ENCODE measurements around the gene EXOC3L2. TPM values are rescaled to one million over a fixed set of nuclear protein-coding genes. Genes with fewer than 3 reads are reported as not detected.

Gene EXOC3L2
- total RNA-seq, 1 donor = not detected

DNA sequence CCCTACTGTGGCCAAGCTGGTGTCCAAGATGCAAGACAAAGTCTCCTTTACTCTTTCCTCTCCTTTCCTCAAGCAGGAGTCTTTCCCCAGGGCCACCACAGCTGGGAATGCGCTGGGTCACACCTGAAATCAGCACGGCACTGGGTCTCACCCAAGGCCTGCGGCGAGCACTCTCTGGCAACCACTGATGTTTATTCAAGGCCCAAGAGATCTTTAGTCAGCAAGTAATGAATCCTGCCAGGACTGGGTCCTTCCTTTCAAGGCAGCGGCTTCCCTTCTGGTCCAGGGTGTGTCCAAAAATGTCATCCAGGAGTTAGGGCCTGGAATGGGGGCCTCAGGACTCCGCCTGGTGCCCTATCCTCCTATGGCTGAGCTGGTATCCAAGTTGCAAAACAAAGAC lies 42.6 kb downstream of the EXOC3L2 start:
- TF ChIP-seq, protein P1, sequence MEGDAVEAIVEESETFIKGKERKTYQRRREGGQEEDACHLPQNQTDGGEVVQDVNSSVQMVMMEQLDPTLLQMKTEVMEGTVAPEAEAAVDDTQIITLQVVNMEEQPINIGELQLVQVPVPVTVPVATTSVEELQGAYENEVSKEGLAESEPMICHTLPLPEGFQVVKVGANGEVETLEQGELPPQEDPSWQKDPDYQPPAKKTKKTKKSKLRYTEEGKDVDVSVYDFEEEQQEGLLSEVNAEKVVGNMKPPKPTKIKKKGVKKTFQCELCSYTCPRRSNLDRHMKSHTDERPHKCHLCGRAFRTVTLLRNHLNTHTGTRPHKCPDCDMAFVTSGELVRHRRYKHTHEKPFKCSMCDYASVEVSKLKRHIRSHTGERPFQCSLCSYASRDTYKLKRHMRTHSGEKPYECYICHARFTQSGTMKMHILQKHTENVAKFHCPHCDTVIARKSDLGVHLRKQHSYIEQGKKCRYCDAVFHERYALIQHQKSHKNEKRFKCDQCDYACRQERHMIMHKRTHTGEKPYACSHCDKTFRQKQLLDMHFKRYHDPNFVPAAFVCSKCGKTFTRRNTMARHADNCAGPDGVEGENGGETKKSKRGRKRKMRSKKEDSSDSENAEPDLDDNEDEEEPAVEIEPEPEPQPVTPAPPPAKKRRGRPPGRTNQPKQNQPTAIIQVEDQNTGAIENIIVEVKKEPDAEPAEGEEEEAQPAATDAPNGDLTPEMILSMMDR (IDR thresholded peaks at IDR 0.05; ENCODE audit: insufficient read depth, low read depth, low read length) = no peak
- no peak overlapping the region for H3K4me3 ChIP-seq (ENCODE audit: low read depth, low read length)

DNA sequence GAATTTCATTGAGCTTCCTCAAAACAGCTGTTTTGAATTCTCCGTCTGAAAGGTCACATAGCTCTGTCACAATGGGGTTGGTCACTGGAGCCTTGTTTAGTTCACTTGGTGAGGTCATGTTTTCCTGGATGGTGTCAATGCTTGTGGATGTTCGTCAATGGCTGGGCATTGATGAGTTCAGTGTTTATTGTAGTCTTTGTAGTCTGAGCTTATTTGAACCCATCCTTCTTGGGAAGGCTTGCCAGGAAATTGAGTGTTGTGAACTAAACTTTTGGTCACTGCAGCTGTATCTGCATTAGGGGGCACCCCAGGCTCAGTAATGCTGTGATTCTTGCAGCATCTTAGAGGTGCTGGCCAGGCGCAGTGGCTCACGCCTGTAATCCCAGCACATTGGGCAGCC lies 44.6 kb downstream of the EXOC3L2 start:
- no peak overlapping the region for H3K4me3 ChIP-seq (ENCODE audit: low read depth, low read length)
- TF ChIP-seq, protein P1 (IDR thresholded peaks at IDR 0.05; ENCODE audit: insufficient read depth, low read depth, low read length) = peak; percentile 49
- peak; percentile 61 for DNase-seq (ENCODE audit: low read depth)

More for the DNA sequence above, 42.6 kb downstream of the EXOC3L2 start:
- DNase-seq (ENCODE audit: low read depth) = peak; percentile 8

DNA sequence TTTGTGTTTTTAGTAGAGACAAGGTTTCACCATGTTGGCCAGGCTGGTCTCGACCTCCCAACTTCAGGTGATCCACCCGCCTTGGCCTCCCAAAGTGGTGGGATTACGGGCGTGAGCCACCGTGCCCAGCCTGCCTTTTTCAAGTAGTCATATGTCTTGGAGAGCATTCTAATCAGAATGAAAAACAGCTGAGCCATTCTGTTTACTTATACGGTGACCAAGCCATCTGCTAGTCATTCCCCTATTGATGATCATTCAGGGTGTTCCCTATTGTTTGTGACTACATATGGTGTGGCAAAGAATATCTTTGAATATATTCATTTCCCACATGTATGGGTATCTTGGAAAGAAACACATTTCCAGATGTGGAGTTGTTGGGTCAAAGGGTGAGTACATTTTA lies 49.4 kb downstream of the EXOC3L2 start:
- no peak overlapping the region for H3K4me3 ChIP-seq (ENCODE audit: low read depth, low read length)
- no peak for DNase-seq (ENCODE audit: low read depth)
- TF ChIP-seq, protein P1 (IDR thresholded peaks at IDR 0.05; ENCODE audit: insufficient read depth, low read depth, low read length) = no peak

DNA sequence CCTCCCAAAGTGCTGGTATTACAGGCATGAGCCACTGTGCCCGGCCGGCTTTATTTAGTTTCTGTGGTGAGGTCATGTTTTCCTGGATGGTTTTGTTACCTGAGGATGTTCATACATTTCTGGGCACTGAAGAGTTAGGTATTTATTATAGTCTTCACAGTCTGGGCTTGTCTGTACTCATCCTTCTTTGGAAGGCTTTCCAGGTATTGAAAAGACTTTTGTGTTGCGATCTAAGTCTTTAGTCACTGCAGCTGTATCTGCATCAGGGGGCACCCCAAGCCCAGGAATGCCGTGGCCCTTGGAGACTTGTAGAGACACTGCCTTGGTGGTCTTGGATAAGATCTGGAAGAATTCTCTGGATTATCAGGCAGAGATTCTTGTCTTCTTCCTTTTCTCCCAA lies 53.8 kb downstream of the EXOC3L2 start:
- DNase-seq (ENCODE audit: low read depth) = no peak
- TF ChIP-seq, protein P1 (IDR thresholded peaks at IDR 0.05; ENCODE audit: insufficient read depth, low read depth, low read length) = no peak
- H3K4me3 ChIP-seq (ENCODE audit: low read depth, low read length) = no peak overlapping the region

DNA sequence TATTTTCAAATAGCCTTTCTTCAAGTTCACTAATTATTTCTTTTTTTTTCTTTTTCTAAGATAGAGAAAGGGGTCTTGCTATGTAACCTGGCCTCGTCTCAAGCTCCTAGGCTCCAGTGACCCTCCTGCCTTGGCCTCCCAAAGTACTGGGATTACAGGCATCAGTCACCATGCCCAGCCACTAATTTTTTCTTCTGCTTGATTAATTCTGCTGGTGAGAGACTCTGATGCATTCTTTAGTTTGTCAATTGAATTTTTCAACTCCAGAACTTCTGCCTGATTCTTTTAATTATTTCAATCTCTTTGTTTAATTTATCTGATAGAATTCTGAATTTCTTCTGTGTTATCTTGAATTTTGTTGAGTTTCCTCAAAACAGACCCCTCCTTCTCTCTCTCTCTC lies 55.2 kb downstream of the EXOC3L2 start:
- H3K4me3 ChIP-seq (ENCODE audit: low read depth, low read length) = no peak overlapping the region
- TF ChIP-seq, protein P1 (IDR thresholded peaks at IDR 0.05; ENCODE audit: insufficient read depth, low read depth, low read length) = no peak
- no peak for DNase-seq (ENCODE audit: low read depth)

DNA sequence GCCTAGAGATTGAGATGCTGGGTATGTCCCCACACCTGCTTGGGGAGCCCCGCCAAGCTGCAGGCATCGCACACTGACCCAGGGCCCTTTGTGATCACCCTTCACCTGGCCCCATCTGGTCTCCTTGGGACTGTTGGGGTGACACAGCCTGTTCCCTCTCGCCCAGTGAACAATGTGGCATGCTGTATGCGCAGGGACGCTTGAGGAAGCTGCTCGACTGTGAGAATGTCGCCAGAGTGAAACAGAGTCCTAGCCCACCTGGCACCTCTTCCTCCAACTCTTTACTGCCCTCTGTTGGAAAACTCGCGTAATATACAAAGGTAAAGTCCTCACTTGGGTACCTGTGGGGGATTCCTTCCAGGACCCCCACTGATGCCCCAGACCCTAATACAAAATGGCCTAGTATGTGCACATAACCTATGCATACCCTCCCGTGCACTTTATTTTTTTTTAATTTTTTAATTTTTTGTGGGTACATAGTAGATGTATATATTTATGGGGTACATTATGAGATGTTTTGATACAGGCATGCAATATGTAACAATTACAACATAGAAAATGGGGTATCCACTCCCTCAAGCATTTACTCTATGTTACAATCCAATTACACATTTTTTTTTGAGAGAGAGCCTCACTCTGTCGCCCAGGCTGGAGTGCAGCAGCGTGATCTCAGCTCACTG lies 57.6 kb downstream of the EXOC3L2 start:
- H3K4me3 ChIP-seq (ENCODE audit: low read depth, low read length) = no peak overlapping the region
- no peak for DNase-seq (ENCODE audit: low read depth)
- TF ChIP-seq, protein P1 (IDR thresholded peaks at IDR 0.05; ENCODE audit: insufficient read depth, low read depth, low read length) = peak; percentile 51
